ENCODE results near the gene AIFM3.

GRCh38 chr22:21020802-21021429 is 53.9 kb downstream of the AIFM3 start:
- peak; percentile 68 for TF ChIP-seq CTCF (conservative IDR thresholded peaks at IDR 0.05; ENCODE audit: low read length)
- TF ChIP-seq EZH2phosphoT487 (IDR thresholded peaks at IDR 0.05; ENCODE audit: borderline replicate concordance), result no peak
